Subcutaneous abdominal adipose tissue (tissue), 5 donors: ENCODE data around the gene ZNF221.
"Not testable (repeated sequence)": the region's sequence is repeated elsewhere in the genome, so short reads cannot be mapped to it uniquely, and the experiment has no call there.

ENCODE experiments used
- H3K27ac ChIP-seq: one replicate; pipeline ENCODE4 v1.7.0; 2013; ENCODE audit warnings: low read depth, mild to moderate bottlenecking, inconsistent platforms, low read length, moderate library complexity
- H3K27me3 ChIP-seq, 5 donors: one replicate each; pipeline ENCODE4 v1.7.0; 2013; ENCODE audit warnings: low read length in 5 of 5, inconsistent platforms in 1 of 5; ENCODE audit not compliant: control insufficient read depth in 5 of 5, insufficient read depth in 4 of 5
- H3K36me3 ChIP-seq, 5 donors: one replicate each; pipeline ENCODE4 v1.7.0; 2013; ENCODE audit warnings: low read length in 5 of 5; ENCODE audit not compliant: control insufficient read depth in 5 of 5, insufficient read depth in 5 of 5
- H3K4me1 ChIP-seq, 5 donors: one replicate each; pipeline ENCODE4 v1.7.0; 2013; ENCODE audit warnings: low read length in 5 of 5, mild to moderate bottlenecking in 3 of 5, moderate library complexity in 1 of 5; ENCODE audit not compliant: control insufficient read depth in 5 of 5, insufficient read depth in 5 of 5
- H3K4me3 ChIP-seq, 5 donors: one replicate each; pipeline ENCODE4 v1.7.0; 2013; ENCODE audit warnings: low read length in 5 of 5, low read depth in 1 of 5
- H3K9ac ChIP-seq, 5 donors: one replicate each; pipeline ENCODE4 v1.7.0; 2013; ENCODE audit warnings: low read length in 5 of 5, mild to moderate bottlenecking in 4 of 5, moderate library complexity in 3 of 5
- H3K9me3 ChIP-seq, 5 donors: one replicate each; pipeline ENCODE4 v1.7.0; 2013; ENCODE audit warnings: low read length in 5 of 5; ENCODE audit not compliant: control insufficient read depth in 5 of 5
- donor health status: healthy.
- donor health status: healthy.
- donor health status: healthy.
- donor health status: healthy.
- donor health status: healthy.

ZNF221 gene

GRCh38 chr19:43949803-43950202 lies 1.2 kb upstream of the ZNF221 start:
- H3K27ac ChIP-seq, H3K4me3 ChIP-seq, H3K4me1 ChIP-seq, H3K27me3 ChIP-seq, H3K36me3 ChIP-seq, H3K9ac ChIP-seq: not testable (repeated sequence)
- H3K9me3 ChIP-seq, result peaks cover 4 to 35% (median 30%) of the 10 kb centered on the region in 5 donors

GRCh38 chr19:43956827-43957226 lies 5.8 kb downstream of the ZNF221 start:
- Histone ChIP-seq H3K4me1 (no peaks in the 10 kb centered on the region), H3K9me3 (peaks cover 36 to 80% (median 72%) of the 10 kb centered on the region in 5 donors), H3K27me3 (no peaks in the 10 kb centered on the region), H3K36me3 (peaks cover 4 to 16% (median 10%) of the 10 kb centered on the region in 5 donors), H3K27ac (no peak overlapping the region), H3K4me3 (peak overlapping the region in 1 of 5 donors; percentile 17), H3K9ac (no peak overlapping the region)

GRCh38 chr19:43957891-43958290 lies 6.9 kb downstream of the ZNF221 start:
- Histone ChIP-seq H3K36me3 (peaks cover 8 to 21% (median 15%) of the 10 kb centered on the region in 5 donors), H3K27ac (no peak overlapping the region), H3K27me3 (no peaks in the 10 kb centered on the region), H3K4me1 (no peaks in the 10 kb centered on the region), H3K9me3 (peaks cover 47 to 90% (median 76%) of the 10 kb centered on the region in 5 donors), H3K9ac (no peak overlapping the region), H3K4me3 (peak overlapping the region in 4 of 5 donors; percentile 25 to 46 (median 43))

GRCh38 chr19:43960411-43960810 lies 9.4 kb downstream of the ZNF221 start:
- peak overlapping the region; percentile 16 to 59 (median 37) for H3K4me3 ChIP-seq
- H3K36me3 ChIP-seq, result peaks cover 26 to 39% (median 27%) of the 10 kb centered on the region in 5 donors
- H3K27ac ChIP-seq, result no peak overlapping the region
- H3K4me1 ChIP-seq, result no peaks in the 10 kb centered on the region
- no peak overlapping the region for H3K9ac ChIP-seq
- peaks cover 61 to 95% (median 78%) of the 10 kb centered on the region in 5 donors for H3K9me3 ChIP-seq
- H3K27me3 ChIP-seq, result no peaks in the 10 kb centered on the region

- no peaks in the 10 kb centered on the region for H3K27me3 ChIP-seq
- H3K9me3 ChIP-seq, result peaks cover 82 to 99% (median 88%) of the 10 kb centered on the region in 5 donors
- no peaks in the 10 kb centered on the region for H3K4me1 ChIP-seq
- H3K36me3 ChIP-seq, result peaks cover 52 to 70% (median 65%) of the 10 kb centered on the region in 5 donors
- H3K27ac ChIP-seq, result no peak overlapping the region
- peak overlapping the region; percentile 15 to 64 (median 50) for H3K4me3 ChIP-seq
- H3K9ac ChIP-seq, result no peak overlapping the region
These were observed 15.2 kb downstream of the ZNF221 start for GRCh38 chr19:43966079-43966694.

- Histone ChIP-seq H3K27me3 (no peaks in the 10 kb centered on the region), H3K36me3 (peaks cover 0 to 8% (median 0%) of the 10 kb centered on the region in 5 donors), H3K9ac (no peak overlapping the region), H3K4me1 (no peaks in the 10 kb centered on the region), H3K27ac (no peak overlapping the region), H3K4me3 (no peak overlapping the region), H3K9me3 (peaks cover 37 to 98% (median 88%) of the 10 kb centered on the region in 5 donors)
These were observed 25.7 kb downstream of the ZNF221 start for GRCh38 chr19:43976732-43977131.

GRCh38 chr19:43983544-43983911 lies 32.5 kb downstream of the ZNF221 start:
- Histone ChIP-seq H3K36me3 (peaks cover 0 to 6% (median 4%) of the 10 kb centered on the region in 5 donors), H3K27ac (peak overlapping the region; percentile 77), H3K9ac (peak overlapping the region in 2 of 5 donors; percentile 86 to 100), H3K4me1 (peaks cover 6 to 13% (median 10%) of the 10 kb centered on the region in 5 donors), H3K4me3 (peak overlapping the region; percentile 42 to 99 (median 92)), H3K9me3 (peaks cover 19 to 44% (median 23%) of the 10 kb centered on the region in 5 donors), H3K27me3 (peaks cover 0 to 5% (median 0%) of the 10 kb centered on the region in 5 donors)

GRCh38 chr19:43983912-43984686 lies 33.1 kb downstream of the ZNF221 start, which contains the start of gene ZNF155:
ZNF155 (plus strand) TSS chr19:43984188; CDS start chr19:43988544, 4,356 bp downstream.
- Histone ChIP-seq H3K9me3 (peaks cover 16 to 39% (median 17%) of the 10 kb centered on the region in 5 donors), H3K4me3 (peak within 1 kb of the TSS; percentile 88 to 99 (median 96))

GRCh38 chr19:43984687-43985000 lies 33.6 kb downstream of the ZNF221 start:
- Histone ChIP-seq H3K27me3 (peaks cover 0 to 5% (median 0%) of the 10 kb centered on the region in 5 donors), H3K4me3 (peak overlapping the region; percentile 88 to 99 (median 96)), H3K27ac (peak overlapping the region; percentile 77), H3K4me1 (peaks cover 6 to 13% (median 10%) of the 10 kb centered on the region in 5 donors), H3K9ac (peak overlapping the region in 4 of 5 donors; percentile 80 to 86 (median 82)), H3K9me3 (peaks cover 13 to 33% (median 15%) of the 10 kb centered on the region in 5 donors), H3K36me3 (peaks cover 7 to 16% (median 14%) of the 10 kb centered on the region in 5 donors)

More at GRCh38 chr19:43983912-43984686, 33.1 kb downstream of the ZNF221 start, which contains the start of gene ZNF155:
- peaks cover 6 to 13% (median 10%) of the 10 kb centered on the region in 5 donors for H3K4me1 ChIP-seq
- peak within 1 kb of the TSS; percentile 80 to 100 (median 83) for H3K9ac ChIP-seq
- peak within 1 kb of the TSS; percentile 77 for H3K27ac ChIP-seq
- peaks cover 2 to 11% (median 9%) of the 10 kb centered on the region in 5 donors for H3K36me3 ChIP-seq
- peaks cover 0 to 5% (median 0%) of the 10 kb centered on the region in 5 donors for H3K27me3 ChIP-seq
